GM21576 (cell line): ENCODE data around the gene HDHD2.

ENCODE experiments used
- ATAC-seq: cut with Tn5 transposase; IDR thresholded peaks from one replicate; pipeline ENCODE4 v1.9.1; 2021; ENCODE audit warnings: mild to moderate bottlenecking, moderate library complexity; ENCODE audit not compliant: unreplicated experiment

HDHD2 gene

GRCh38 chr18:47149457-47150028 lies 757 bp downstream of the HDHD2 start:
- ATAC-seq: no peak

- ATAC-seq: no peak
Observed at GRCh38 chr18:47146206-47146605, 4.1 kb downstream of the HDHD2 start.

DNA sequence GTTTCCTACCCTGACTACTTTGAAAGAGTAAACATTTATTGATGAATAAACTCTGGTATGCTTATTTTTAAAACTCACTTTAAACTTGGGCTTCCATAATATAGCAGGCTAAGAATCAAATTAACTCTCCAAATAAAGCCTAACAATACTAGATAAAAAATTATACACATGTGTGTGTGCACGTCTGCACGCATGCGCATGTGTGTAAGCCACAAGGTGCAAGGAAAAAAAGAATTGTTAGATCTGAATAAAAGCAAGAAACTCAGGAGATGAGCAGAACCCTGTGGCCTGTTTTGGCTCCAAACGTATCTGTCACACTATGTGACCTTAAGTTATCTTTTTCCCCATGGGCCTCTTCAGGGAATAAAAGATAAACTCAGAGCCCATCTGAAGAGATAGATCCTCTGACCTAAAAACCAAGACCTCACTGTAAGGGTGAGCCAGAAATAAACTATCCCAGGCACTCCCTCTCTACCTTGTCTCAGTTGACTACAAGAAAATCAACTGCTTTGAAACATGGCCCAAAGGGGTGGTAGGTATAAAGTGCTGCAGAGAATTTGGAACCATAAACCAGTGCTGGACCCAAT lies 6.3 kb downstream of the HDHD2 start:
- ATAC-seq: no peak

- no peak for ATAC-seq
Observed at GRCh38 chr18:47143153-47143552, 7.1 kb downstream of the HDHD2 start.

DNA sequence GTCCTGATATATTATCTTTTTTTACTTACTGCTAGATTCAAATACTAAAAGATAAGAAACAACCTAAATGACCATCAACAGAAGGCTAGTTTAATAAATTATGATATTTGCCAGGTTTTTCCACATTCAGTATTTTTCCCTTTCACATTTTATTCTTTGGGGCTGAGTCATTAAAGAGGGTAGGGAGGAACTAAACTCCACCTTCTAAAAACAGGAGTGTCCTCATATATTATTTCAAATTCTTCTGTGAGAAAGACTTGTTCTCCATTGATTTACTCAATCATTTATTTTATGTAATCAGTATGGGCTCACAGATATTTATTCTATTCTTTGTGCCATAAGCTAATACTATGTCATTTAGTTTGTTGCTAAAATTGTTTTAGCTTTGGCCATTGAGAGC lies 9.0 kb downstream of the HDHD2 start:
- ATAC-seq: no peak

DNA sequence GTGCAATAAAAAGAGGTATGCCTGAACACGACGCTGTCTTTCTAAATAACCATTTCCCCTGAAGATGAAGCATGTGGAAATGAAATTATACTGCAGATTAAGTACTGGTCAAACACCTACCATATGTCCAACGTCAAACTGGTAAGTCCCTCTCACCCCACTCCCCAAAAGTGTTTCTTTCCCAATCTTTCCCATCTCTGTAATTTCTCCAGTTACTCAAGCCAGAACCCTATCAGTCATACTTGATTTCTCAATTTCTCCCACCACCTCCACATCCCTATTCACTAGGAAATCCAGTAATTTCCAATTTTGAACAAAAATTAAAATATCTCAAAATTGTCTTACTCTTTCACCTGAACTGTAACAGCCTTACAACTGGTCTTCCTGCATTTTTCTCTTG lies 29.2 kb downstream of the HDHD2 start:
- ATAC-seq: no peak

GRCh38 chr18:47120428-47120827 lies 29.9 kb downstream of the HDHD2 start:
- peak; percentile 90 for ATAC-seq

DNA sequence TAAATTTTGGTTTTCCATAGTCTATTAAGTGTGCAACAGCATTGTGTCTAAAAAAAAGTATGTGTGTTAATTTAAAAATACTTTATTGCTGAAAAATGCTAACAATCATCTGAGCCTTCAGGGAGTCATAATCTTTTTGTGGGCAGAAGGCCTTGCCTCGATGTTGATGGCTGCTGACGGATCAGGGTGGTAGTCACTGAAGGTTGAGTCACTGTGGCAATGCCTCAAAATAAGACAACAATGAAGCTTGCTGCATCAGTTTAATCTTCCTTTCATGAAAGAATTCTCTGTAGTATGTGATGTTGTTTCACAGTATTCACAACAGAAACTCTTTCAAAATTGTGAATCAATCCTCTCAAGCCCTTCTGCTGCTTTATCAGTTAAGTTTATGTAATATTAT lies 31.3 kb downstream of the HDHD2 start:
- ATAC-seq: no peak

DNA sequence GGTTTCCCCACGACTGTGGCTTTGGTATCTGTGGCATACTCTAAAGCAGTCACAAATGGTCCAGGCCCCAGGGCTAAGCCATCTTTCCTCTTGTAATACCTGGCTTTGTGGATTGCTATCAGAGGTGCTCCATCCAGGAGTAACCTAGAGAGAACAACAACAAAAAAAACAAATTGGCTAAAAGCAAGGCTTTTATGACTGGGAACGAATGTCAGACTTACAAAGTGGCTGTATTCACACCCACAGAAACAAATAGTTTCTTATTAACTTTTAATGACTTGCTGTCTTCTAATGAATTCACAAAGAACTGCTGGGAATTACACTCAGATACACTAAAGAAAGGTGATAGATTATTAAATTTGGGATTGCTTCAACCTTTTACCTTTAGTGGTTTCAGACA lies 35.1 kb downstream of the HDHD2 start:
- ATAC-seq: no peak

DNA sequence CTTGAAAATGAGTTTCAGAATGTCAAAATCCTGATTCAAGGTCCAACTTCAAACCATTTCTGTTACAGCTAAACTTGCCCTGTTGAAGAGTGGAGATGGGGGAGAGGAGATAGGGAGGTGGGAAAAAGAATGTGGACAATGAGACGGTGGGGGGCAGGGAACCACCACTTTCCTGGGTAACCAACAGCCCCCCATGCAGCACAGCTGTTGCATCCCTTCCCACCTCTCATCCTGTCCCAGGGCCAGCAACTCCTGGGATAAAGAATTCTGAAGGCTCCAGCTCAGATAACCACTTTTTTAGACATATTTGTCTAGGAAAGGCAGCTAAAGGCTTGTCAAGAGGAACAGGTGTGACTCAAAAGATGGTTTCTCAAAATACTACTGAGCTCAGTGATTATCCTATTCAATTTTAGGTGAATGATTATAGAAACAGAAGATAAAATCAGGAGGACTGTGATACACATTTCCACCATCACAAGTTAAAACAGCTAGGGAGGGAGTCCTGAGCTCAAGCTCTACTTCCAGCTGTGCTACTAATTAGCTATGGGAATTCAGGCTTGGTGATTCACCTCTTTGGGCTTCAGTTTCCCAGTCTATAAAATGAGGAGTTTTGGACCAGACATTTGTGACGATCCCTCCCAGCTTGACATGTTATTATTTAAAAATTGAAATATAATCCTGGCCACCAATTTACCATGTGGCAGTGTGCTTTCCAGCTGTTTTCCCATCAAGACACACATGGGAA lies 36.3 kb downstream of the HDHD2 start:
- ATAC-seq: no peak

DNA sequence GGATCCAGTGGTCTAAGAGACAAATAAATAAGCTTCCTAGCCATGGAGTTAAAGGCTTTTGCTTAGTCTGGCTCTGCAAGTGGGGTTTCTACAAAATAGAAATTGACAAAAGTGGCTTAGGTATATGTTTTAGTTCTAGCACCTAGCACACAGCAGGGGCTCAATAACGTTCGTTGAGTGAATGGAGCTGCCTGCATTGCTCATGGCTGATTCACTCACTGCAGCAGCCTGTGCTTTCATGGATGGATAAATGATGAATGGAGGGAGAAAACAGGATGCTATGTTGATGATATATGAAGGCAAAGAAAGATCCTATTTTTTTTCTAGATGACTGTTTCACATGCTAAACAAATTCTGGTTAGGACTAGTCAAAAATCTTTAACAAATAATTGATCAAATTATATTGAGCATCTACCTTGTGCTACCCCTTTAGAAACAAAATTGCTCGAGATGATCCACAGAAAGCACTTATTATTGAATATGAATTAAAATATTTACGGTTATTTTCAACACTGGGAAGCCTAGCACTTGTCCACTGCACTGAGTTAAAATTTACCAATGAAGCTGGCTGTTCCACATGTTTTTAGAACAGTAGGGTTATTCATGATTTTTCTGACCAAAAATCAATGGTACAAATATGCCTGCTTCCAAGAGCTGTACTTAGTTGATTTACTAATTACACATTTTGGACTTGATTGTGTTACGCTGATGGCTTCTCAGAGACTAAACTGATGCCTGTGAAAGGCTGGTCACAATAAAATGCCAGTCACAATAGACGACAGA lies 39.6 kb downstream of the HDHD2 start:
- no peak for ATAC-seq

DNA sequence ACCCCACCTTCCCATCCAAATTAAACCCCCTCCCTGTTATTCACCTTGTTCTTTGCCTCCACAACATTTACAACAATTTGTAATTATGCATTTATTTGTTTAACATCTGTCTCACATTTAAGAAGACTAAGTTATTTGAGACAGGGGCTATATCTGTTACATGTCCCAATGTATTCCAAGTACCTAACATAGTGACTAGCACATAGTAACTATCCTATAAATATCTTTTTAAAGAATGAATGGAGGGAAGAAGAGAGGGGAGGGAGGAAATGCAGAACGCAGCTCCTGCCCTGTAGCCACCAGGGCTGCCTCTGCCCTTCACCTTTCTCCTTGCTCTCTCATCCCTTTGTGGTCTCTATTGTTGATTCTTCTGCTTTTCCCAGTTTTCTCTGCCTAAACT lies 40.6 kb downstream of the HDHD2 start:
- no peak for ATAC-seq

DNA sequence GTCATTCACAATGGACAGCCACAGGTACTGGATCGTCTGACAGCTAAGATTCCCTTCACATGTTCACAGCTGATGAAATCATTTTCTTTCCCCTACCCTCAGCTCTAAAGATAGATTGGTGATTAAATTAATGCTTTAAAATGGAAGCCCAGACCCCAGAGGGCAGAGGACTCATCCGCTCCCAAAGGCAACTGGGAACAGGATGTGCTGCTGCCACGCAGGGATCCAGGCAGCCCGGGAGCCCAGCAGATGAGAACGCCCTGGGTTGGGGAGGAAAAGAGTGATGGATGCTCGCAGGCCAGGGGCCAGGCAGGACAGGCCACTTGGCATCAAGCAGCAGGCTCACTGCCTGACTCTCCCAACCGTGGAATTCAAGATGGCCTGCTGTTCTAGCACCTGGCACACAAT lies 41.3 kb downstream of the HDHD2 start:
- no peak for ATAC-seq

GRCh38 chr18:47108373-47108772 lies 41.9 kb downstream of the HDHD2 start:
- no peak for ATAC-seq

DNA sequence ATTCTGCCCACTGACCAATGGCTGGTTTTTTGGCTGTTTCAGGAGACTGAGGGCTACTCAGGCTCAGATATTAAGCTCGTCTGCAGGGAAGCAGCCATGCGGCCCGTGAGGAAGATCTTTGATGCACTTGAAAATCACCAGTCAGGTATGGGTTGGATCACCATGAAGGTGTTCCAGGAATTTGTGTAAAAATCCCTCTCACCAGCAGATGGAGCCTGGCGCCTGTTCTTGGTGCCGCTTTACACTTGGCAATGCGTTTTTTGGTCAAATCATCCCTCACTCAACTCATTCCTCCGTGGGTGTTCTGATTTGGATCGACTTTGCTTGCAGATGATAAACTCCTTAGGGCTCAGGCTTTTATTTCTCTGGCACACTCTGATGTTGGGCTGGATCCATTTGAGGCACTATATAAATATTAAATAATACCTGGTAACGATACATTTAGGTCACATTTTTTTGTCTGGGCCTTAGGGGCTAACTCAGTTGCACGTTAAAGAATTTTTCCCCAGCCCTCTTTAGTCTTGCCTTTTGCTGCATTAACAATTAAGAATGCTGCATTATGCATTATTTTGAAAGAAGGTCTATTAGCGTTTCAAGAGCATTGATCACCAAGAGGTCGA lies 50.0 kb downstream of the HDHD2 start:
- ATAC-seq: no peak

- ATAC-seq: no peak
Observed at GRCh38 chr18:47095810-47096209, 54.5 kb downstream of the HDHD2 start.

DNA sequence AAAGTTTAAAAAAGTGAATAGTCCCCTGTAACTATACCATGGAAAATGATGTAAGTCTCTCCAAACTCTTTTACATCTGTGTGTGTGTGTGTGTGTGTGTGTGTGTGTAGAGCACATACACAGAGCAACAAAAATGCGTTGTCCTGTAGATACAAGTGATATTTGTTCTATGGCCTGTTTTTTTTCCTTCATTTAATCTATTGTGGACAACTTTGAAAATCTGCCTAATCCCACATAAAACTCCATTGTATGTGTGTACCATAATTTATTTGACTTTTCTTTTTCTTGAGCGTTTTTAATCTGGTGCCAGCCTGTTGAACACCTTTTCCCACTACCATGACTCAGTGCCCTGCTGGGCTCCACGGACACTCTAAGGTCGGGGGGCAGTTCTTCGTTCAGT lies 62.6 kb downstream of the HDHD2 start:
- no peak for ATAC-seq

DNA sequence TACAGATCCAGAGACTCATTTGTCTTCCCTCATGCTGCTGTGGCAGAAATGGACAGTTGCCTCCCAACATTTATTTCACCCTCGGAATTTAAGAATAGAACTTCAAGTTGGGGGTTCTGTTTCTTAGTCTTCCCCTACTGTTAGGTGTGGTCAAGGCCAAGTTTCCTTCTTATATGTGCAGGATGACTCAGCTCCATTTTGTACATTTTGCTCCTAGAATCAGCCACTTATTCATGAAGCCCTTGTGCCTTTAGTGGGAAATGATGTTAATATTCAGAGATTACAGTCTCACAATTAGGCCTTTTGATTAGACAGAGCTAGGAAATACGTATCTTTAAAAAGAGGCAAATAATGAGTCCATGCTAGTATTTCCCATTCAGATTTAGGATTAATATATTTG lies 68.7 kb downstream of the HDHD2 start:
- ATAC-seq: no peak

DNA sequence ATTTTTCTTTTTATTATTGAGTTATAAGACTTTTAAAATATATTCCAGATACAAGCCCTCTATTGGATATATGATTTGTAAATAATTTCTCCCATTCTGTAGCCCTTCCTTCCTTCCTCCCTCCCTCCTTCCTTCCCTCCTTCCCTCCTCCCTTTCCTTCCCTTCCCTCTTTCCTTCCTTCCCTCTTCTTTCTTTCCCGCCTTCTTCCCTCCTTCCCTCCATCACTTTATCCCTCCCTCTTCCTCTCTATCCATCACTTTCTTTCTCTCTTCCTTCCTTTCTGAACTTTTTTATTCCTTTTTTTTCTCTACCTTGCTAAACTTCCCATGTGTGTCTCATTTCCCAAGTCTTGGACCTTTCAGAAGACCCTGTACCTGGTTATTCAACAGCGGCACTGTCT lies 69.4 kb downstream of the HDHD2 start:
- no peak for ATAC-seq

DNA sequence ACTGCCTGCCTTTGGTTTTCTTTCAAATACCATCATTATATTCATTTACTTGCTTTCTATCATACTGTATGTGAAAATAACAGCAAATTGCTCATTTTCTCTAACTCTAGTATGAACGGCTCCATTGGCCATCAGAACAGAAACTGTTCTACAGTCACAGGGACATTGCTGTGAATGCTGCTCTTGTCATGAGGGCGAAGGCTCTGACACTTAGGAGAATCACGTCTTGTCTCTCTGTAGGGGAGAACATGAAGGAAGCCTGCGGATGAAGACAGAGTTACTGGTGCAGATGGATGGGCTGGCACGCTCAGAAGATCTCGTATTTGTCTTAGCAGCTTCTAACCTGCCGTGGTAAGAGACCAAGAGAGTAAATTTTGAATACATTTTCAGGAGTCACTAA lies 73.2 kb downstream of the HDHD2 start:
- no peak for ATAC-seq

- ATAC-seq: no peak
Observed at GRCh38 chr18:47075098-47075883, 75.0 kb downstream of the HDHD2 start.
